Mucosa of stomach (tissue), 1 donor: ENCODE data around the gene SMAD5.

Source experiments
- H3K27me3 ChIP-seq: one replicate; pipeline ENCODE4 v1.7.0; 2013; ENCODE audit warnings: mild to moderate bottlenecking, low read length; ENCODE audit not compliant: control insufficient read depth, insufficient read depth
- H3K36me3 ChIP-seq: one replicate; pipeline ENCODE4 v1.7.0; 2013; ENCODE audit warnings: low read length; ENCODE audit not compliant: control insufficient read depth, insufficient read depth
- H3K4me1 ChIP-seq: one replicate; pipeline ENCODE4 v1.7.0; 2013; ENCODE audit warnings: mild to moderate bottlenecking, low read length; ENCODE audit not compliant: control insufficient read depth, insufficient read depth
- H3K4me3 ChIP-seq: one replicate; pipeline ENCODE4 v1.7.0; 2013; ENCODE audit warnings: low read length
- H3K9ac ChIP-seq: one replicate; pipeline ENCODE4 v1.7.0; 2013; ENCODE audit warnings: mild to moderate bottlenecking, low read length, moderate library complexity
- H3K9me3 ChIP-seq: one replicate; pipeline ENCODE4 v1.7.0; 2013; ENCODE audit warnings: mild to moderate bottlenecking, low read length, moderate library complexity; ENCODE audit not compliant: control insufficient read depth
- donor health status: Pancreatic carcinoma.

The SMAD5 gene

GRCh38 chr5:136169218-136169617 is 36.6 kb downstream of the SMAD5 start:
- no peak overlapping the region for H3K9ac ChIP-seq
- no peaks in the 10 kb centered on the region for H3K27me3 ChIP-seq
- H3K4me1 ChIP-seq = no peaks in the 10 kb centered on the region
- no peaks in the 10 kb centered on the region for H3K9me3 ChIP-seq
- no peak overlapping the region for H3K4me3 ChIP-seq
- H3K36me3 ChIP-seq = no peaks in the 10 kb centered on the region

- no peaks in the 10 kb centered on the region for H3K4me1 ChIP-seq
- H3K27me3 ChIP-seq = no peaks in the 10 kb centered on the region
- no peak overlapping the region for H3K9ac ChIP-seq
- no peak overlapping the region for H3K4me3 ChIP-seq
- H3K9me3 ChIP-seq = no peaks in the 10 kb centered on the region
- no peaks in the 10 kb centered on the region for H3K36me3 ChIP-seq
Observed at GRCh38 chr5:136174021-136174659, 41.5 kb downstream of the SMAD5 start.

GRCh38 chr5:136182618-136183017 is 50.0 kb downstream of the SMAD5 start:
- Histone ChIP-seq H3K27me3 (no peaks in the 10 kb centered on the region), H3K36me3 (no peaks in the 10 kb centered on the region), H3K4me1 (peaks cover 17% of the 10 kb centered on the region), H3K4me3 (no peak overlapping the region), H3K9ac (no peak overlapping the region), H3K9me3 (no peaks in the 10 kb centered on the region)

- H3K27me3 ChIP-seq = peaks cover 4% of the 10 kb centered on the region
- peaks cover 5% of the 10 kb centered on the region for H3K36me3 ChIP-seq
- H3K4me1 ChIP-seq = peaks cover 49% of the 10 kb centered on the region
- H3K9me3 ChIP-seq = no peaks in the 10 kb centered on the region
- H3K9ac ChIP-seq = no peak overlapping the region
- no peak overlapping the region for H3K4me3 ChIP-seq
Observed at GRCh38 chr5:136185974-136186665, 53.5 kb downstream of the SMAD5 start.

- H3K27me3 ChIP-seq = peaks cover 11% of the 10 kb centered on the region
- H3K4me1 ChIP-seq = peaks cover 55% of the 10 kb centered on the region
- H3K9ac ChIP-seq = no peak overlapping the region
- no peaks in the 10 kb centered on the region for H3K9me3 ChIP-seq
- H3K36me3 ChIP-seq = peaks cover 5% of the 10 kb centered on the region
- no peak overlapping the region for H3K4me3 ChIP-seq
Observed at GRCh38 chr5:136186796-136187195, 54.2 kb downstream of the SMAD5 start.

GRCh38 chr5:136188859-136189258 is 56.2 kb downstream of the SMAD5 start:
- Histone ChIP-seq H3K36me3 (peaks cover 5% of the 10 kb centered on the region), H3K4me1 (peaks cover 60% of the 10 kb centered on the region), H3K9me3 (no peaks in the 10 kb centered on the region), H3K27me3 (peaks cover 25% of the 10 kb centered on the region), H3K4me3 (no peak overlapping the region), H3K9ac (no peak overlapping the region)

DNA sequence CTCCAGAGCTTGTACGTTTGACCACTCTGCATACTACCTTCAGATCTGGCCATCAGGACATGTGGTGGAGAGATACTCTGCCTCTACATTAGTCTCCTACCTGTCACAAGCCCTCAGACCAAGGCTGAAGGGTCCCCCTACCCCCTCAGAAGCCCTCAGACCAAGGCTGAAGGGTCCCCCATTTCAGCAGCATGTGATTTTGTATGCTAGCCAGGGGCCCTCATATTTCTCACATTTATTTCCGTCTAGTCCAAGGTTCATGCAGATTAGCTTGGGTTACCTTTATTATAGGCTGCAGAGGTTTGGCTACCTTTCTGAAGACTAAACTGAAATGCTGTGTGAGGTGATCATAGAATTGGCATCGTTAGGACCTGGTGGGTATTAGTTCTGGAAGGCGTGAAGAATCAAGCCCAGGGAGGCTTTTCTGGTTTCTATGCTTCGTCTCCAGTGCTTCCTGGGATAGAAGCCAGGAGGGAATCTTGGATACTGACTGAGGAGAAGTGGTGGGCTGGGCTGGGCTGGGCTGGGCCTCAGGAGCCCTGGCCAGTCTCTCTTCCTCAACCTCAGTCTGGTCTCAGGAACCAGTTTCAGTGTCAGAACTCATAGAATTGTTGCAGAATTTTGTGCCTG is 57.6 kb downstream of the SMAD5 start:
- Histone ChIP-seq H3K9me3 (no peaks in the 10 kb centered on the region), H3K27me3 (peaks cover 29% of the 10 kb centered on the region), H3K4me3 (no peak overlapping the region), H3K36me3 (peaks cover 5% of the 10 kb centered on the region), H3K4me1 (peaks cover 60% of the 10 kb centered on the region), H3K9ac (no peak overlapping the region)

- peaks cover 53% of the 10 kb centered on the region for H3K4me1 ChIP-seq
- peaks cover 5% of the 10 kb centered on the region for H3K36me3 ChIP-seq
- peaks cover 29% of the 10 kb centered on the region for H3K27me3 ChIP-seq
- H3K4me3 ChIP-seq = no peak overlapping the region
- H3K9me3 ChIP-seq = no peaks in the 10 kb centered on the region
- no peak overlapping the region for H3K9ac ChIP-seq
Observed at GRCh38 chr5:136190904-136191303, 58.3 kb downstream of the SMAD5 start.

DNA sequence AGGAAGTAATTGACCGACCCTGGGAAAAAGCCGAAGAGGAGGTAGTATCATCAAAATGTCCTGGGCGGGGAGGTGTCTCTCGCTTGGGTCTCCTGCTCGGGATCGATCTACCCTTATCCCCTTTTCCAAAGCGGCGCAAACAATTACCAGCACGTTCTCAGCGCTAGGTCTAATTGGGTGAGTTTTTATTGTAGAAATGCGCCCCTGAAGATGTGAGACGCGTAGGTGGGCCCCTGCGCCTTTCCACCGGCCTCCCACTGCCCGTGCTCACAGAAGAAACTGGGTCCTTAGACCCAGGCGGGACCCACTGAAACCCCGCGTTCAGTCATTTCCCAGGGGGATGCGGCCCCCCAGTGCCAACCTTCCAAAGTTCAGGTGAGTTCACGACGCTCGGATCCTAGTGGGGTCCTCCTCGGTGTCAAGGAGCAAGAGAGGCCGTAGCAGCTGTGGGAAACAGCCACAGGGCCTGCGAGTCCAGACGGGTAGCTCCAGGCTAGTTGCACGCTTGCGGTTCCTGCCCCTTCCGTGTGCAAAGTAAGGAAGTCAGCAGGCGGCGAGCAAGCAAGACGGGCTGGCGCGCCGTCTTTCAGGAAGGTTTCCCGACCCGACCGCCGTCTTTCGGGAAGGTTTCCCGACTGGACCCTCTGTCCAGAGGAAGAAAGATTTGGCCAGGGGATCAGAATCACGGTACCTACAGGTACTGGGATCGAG is 58.8 kb downstream of the SMAD5 start:
- Histone ChIP-seq H3K4me3 (peak overlapping the region; percentile 58), H3K9ac (peak overlapping the region; percentile 68), H3K27me3 (peaks cover 29% of the 10 kb centered on the region), H3K36me3 (peaks cover 5% of the 10 kb centered on the region), H3K4me1 (peaks cover 49% of the 10 kb centered on the region), H3K9me3 (no peaks in the 10 kb centered on the region)

GRCh38 chr5:136192015-136192525 is 59.4 kb downstream of the SMAD5 start:
- peak overlapping the region; percentile 58 for H3K4me3 ChIP-seq
- H3K27me3 ChIP-seq = peaks cover 29% of the 10 kb centered on the region
- no peaks in the 10 kb centered on the region for H3K9me3 ChIP-seq
- H3K9ac ChIP-seq = peak overlapping the region; percentile 68
- H3K4me1 ChIP-seq = peaks cover 49% of the 10 kb centered on the region
- peaks cover 5% of the 10 kb centered on the region for H3K36me3 ChIP-seq

GRCh38 chr5:136192526-136193321 is 60.1 kb downstream of the SMAD5 start, which contains the start of gene SMIM32:
SMIM32 (minus strand) TSS chr5:136193162; CDS start chr5:136192524, 638 bp downstream.
- no peaks in the 10 kb centered on the region for H3K9me3 ChIP-seq
- peak within 1 kb of the TSS; percentile 68 for H3K9ac ChIP-seq
- peaks cover 5% of the 10 kb centered on the region for H3K36me3 ChIP-seq
- H3K27me3 ChIP-seq = peaks cover 29% of the 10 kb centered on the region
- H3K4me3 ChIP-seq = peak within 1 kb of the TSS; percentile 58
- H3K4me1 ChIP-seq = peaks cover 42% of the 10 kb centered on the region
